IMR-90 (cell line): ENCODE data around the gene FAM24A. TPM values are rescaled to one million over a fixed set of nuclear protein-coding genes. Genes with fewer than 3 reads are reported as not detected.
"Not testable (repeated sequence)": the region's sequence is repeated elsewhere in the genome, so short reads cannot be mapped to it uniquely, and the experiment has no call there.

Experiments
- ATAC-seq: fragments of 200-7000 bp; cut with Tn5 transposase; 2 replicates; pipeline ENCODE4 v1.9.1; 2020; ENCODE audit warnings: low read depth, mild to moderate bottlenecking, moderate library complexity
- BruUV-seq: library from RNA; stranded (reverse); fragments of 400-500 nt; replicated peaks from 2 replicates; lab custom pipeline; 2021; lab: Mats Ljungman, UMichigan
- CTCF ChIA-PET: fragments of 300-600 bp; formaldehyde crosslinking; extraction: SDS; loops from one replicate; lab custom pipeline; 2021; ENCODE audit warnings: antibody characterized with exemption; lab: Yijun Ruan, JAX
- POLR2A ChIA-PET: fragments of 300-600 bp; sonication (Branson Sonifier 250); formaldehyde crosslinking; loops from one replicate; lab custom pipeline; 2022; ENCODE audit warnings: antibody characterized with exemption; ENCODE audit not compliant: unreplicated experiment; lab: Charles Lee
- DNase-seq: peaks from one replicate; pipeline ENCODE4 v3.0.0; 2013
- H2AFZ ChIP-seq: replicated peaks from 2 replicates; pipeline ENCODE3; 2013; ENCODE audit warnings: low read length, mild to moderate bottlenecking; ENCODE audit not compliant: poor library complexity
- H2AK5ac ChIP-seq: 2 replicates; pipeline ENCODE4 v1.6.1; 2013; ENCODE audit warnings: low read depth, low read length, inconsistent platforms
- H2AK9ac ChIP-seq: replicated peaks from 2 replicates; pipeline ENCODE3; 2013; ENCODE audit warnings: mild to moderate bottlenecking, low read depth, low read length, moderate library complexity; ENCODE audit not compliant: poor library complexity
- H2BK120ac ChIP-seq: 2 replicates; pipeline ENCODE4 v1.6.1; 2013; ENCODE audit warnings: low read depth, low read length, inconsistent platforms
- H2BK15ac ChIP-seq: 3 replicates; pipeline ENCODE4 v1.6.1; 2013; ENCODE audit warnings: low read depth, low read length, inconsistent platforms
- H2BK20ac ChIP-seq: 2 replicates; pipeline ENCODE4 v1.6.1; 2013; ENCODE audit warnings: low read depth, mild to moderate bottlenecking, inconsistent platforms, low read length, moderate library complexity
- H2BK5ac ChIP-seq: 2 replicates; pipeline ENCODE4 v1.6.1; 2013; ENCODE audit warnings: mild to moderate bottlenecking, low read depth, low read length, inconsistent platforms; ENCODE audit not compliant: poor library complexity, severe bottlenecking
- H3K14ac ChIP-seq: replicated peaks from 2 replicates; pipeline ENCODE4 v1.6.1; 2013; ENCODE audit warnings: low read depth, low read length, inconsistent platforms
- H3K18ac ChIP-seq: 2 replicates; pipeline ENCODE4 v1.6.1; 2013; ENCODE audit warnings: low read depth, low read length, control low read depth
- H3K23ac ChIP-seq: 2 replicates; pipeline ENCODE4 v1.6.1; 2013; ENCODE audit warnings: low read depth, low read length, inconsistent platforms
- H3K27ac ChIP-seq: 2 replicates; pipeline ENCODE4 v1.5.1; 2013; ENCODE audit warnings: mild to moderate bottlenecking, control low read depth, low read length; ENCODE audit not compliant: insufficient read depth
- H3K27me3 ChIP-seq: 2 replicates; pipeline ENCODE4 v1.6.1; 2013; ENCODE audit warnings: low read length; ENCODE audit not compliant: control insufficient read depth, insufficient read depth
- H3K36me3 ChIP-seq: 2 replicates; pipeline ENCODE4 v1.6.1; 2013; ENCODE audit warnings: low read length, mixed read lengths; ENCODE audit not compliant: control insufficient read depth, insufficient read depth
- H3K4ac ChIP-seq: 2 replicates; pipeline ENCODE4 v1.6.1; 2013; ENCODE audit warnings: low read depth, low read length, inconsistent platforms
- H3K4me1 ChIP-seq: 2 replicates; pipeline ENCODE4 v1.6.1; 2013; ENCODE audit warnings: low read length, mixed read lengths; ENCODE audit not compliant: control insufficient read depth, insufficient read depth
- H3K4me2 ChIP-seq: 2 replicates; pipeline ENCODE4 v1.6.1; 2013; ENCODE audit warnings: low read depth, mild to moderate bottlenecking, control low read depth, low read length, moderate library complexity
- H3K4me3 ChIP-seq: 2 replicates; pipeline ENCODE4 v1.5.1; 2013; ENCODE audit warnings: low read depth, mild to moderate bottlenecking, control low read depth, low read length, moderate library complexity; ENCODE audit not compliant: insufficient read depth
- H3K56ac ChIP-seq: 2 replicates; pipeline ENCODE4 v1.6.1; 2013; ENCODE audit warnings: low read length, inconsistent platforms; ENCODE audit not compliant: insufficient read depth; ENCODE audit errors: extremely low read depth
- H3K79me1 ChIP-seq, 2 experiments: 2 replicates each; pipeline ENCODE4 v1.6.1; 2013; ENCODE audit warnings: low read length in 2 of 2, inconsistent platforms in 1 of 2, low read depth in 1 of 2
- H3K9ac ChIP-seq: 2 replicates; pipeline ENCODE4 v1.6.1; 2013; ENCODE audit warnings: low read depth, low read length, control low read depth
- H3K9me1 ChIP-seq: 2 replicates; pipeline ENCODE4 v1.6.1; 2013; ENCODE audit warnings: low read length, inconsistent platforms; ENCODE audit not compliant: insufficient read depth
- H3K9me3 ChIP-seq: 2 replicates; pipeline ENCODE4 v1.6.1; 2013; ENCODE audit warnings: low read length; ENCODE audit not compliant: control insufficient read depth, insufficient read depth
- H4K20me1 ChIP-seq: 2 replicates; pipeline ENCODE4 v1.6.1; 2013; ENCODE audit warnings: low read length, inconsistent platforms; ENCODE audit not compliant: insufficient read depth
- H4K5ac ChIP-seq: 2 replicates; pipeline ENCODE4 v1.6.1; 2013; ENCODE audit warnings: mild to moderate bottlenecking, low read depth, low read length, control low read depth
- H4K8ac ChIP-seq, 2 experiments: 2 replicates each; pipeline ENCODE4 v1.6.1; 2013; ENCODE audit warnings: low read depth in 2 of 2, low read length in 2 of 2, control low read depth in 1 of 2, inconsistent platforms in 1 of 2
- H4K91ac ChIP-seq: 2 replicates; pipeline ENCODE4 v1.6.1; 2013; ENCODE audit warnings: low read depth, low read length, inconsistent platforms; ENCODE audit not compliant: insufficient read depth
- MAFK ChIP-seq: IDR thresholded peaks from 2 replicates; pipeline ENCODE4 v1.6.1; 2012; ENCODE audit warnings: low read depth, low read length, improper control_type of control experiment
- NFE2L2 ChIP-seq: fragments of 150-350 bp; IDR thresholded peaks from 2 replicates; pipeline ENCODE4 v1.6.1; 2016; ENCODE audit warnings: low read depth, mild to moderate bottlenecking, low read length
- whole genome bisulfite sequencing, 2 experiments: methylation state at CpG; one replicate each; pipeline versions ENCODE4 v1.1.5 to v1.1.7; 2013; ENCODE audit warnings: missing lambda C conversion rate in 2 of 2; ENCODE audit not compliant: insufficient read length in 1 of 2; ENCODE audit errors: extremely low coverage in 2 of 2; 5-methylcytosine and 5-hydroxymethylcytosine counted together
- dilution Hi-C: fragments of 300-500 bp; cut with HindIII; formaldehyde crosslinking; loops from one replicate; pipeline ENCODE4 v1.14.3; 2018; ENCODE audit warnings: low sequenced_read_pairs; ENCODE audit not compliant: unreplicated experiment
- in situ Hi-C: fragments of 300-500 bp; cut with MboI; formaldehyde crosslinking; loops from 3 replicates; pipeline ENCODE4 v1.14.3; 2019; ENCODE audit warnings: low sequenced_read_pairs, inconsistent platforms, mixed read lengths
- intact Hi-C: fragments of 100-400 bp; cut with micrococcal nuclease; formaldehyde crosslinking; loops from 2 replicates; pipeline ENCODE4 v1.10.0; 2022
- polyA plus RNA-seq, 3 experiments: library from polyadenylated mRNA; depleted of rRNA; stranded (reverse); fragments of >200 nt; gene quantifications; 2 replicates each; pipeline ENCODE4 v1.2.3, GENCODE V29; 2012; ENCODE audit warnings: low replicate concordance in 1 of 3
- total RNA-seq: library from RNA; depleted of rRNA; stranded (reverse); fragments of >200 nt; gene quantifications from 2 replicates; pipeline ENCODE4 v1.2.3, GENCODE V29; 2012
- TF ChIP-seq, protein P1 (sequence below): fragments of 150-350 bp; IDR thresholded peaks from 2 replicates; pipeline ENCODE4 v1.6.1; 2017; ENCODE audit warnings: mild to moderate bottlenecking, antibody characterized with exemption, low read length, low read depth

Gene FAM24A
- total and polyA plus RNA-seq, 2 of the 4 experiments (the other 2 are of a cell fraction), result not detected

DNA sequence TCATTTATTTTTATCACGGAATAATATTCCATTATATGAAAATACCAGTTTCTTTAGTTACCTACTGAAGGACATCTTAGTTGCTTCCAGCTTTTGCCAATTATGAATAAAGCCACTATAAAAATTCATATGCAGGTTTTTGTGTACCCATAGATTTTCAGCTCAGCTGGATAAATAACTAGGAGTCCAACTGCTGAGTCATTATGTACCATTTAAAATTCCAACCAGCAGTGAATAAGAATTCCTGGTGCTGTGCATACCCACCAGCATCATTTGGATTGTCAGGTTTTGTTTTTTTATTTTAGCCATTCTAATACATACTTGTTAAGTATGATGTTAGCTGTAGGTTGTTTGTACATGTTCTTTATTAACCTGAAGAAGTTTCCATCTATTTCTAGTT lies 45.5 kb upstream of the FAM24A start:
- Histone ChIP-seq H3K23ac (peak overlapping the region; percentile 68; the same call in 1 of the 2 replicates), H2BK5ac (peak overlapping the region; percentile 95), H3K4me2 (no peak overlapping the region), H4K91ac (no peak overlapping the region; the same call in 1 of the 2 replicates), H3K36me3 (no peaks in the 10 kb centered on the region), H3K9me3 (no peaks in the 10 kb centered on the region), H4K20me1 (no peaks in the 10 kb centered on the region), H3K79me1 (peaks cover 5 to 14% of the 10 kb centered on the region in 2 experiments; a peak in 3 of 4 replicates), H4K8ac (peak overlapping the region in 1 of 2 experiments; percentile 87; a peak in 1 of 4 replicates), H3K4me1 (peaks cover 14% of the 10 kb centered on the region), H3K9me1 (peaks cover 8% of the 10 kb centered on the region), H2AK9ac (no peak overlapping the region), H2AK5ac (no peak overlapping the region), H3K9ac (no peak overlapping the region), H2BK15ac (peak overlapping the region; percentile 96; the same call in 1 of the 3 replicates), H3K56ac (no peak overlapping the region), H2BK20ac (peak overlapping the region; percentile 96; the same call in 1 of the 2 replicates), H3K18ac (no peak overlapping the region), H2BK120ac (peak overlapping the region; percentile 93; the same call in 1 of the 2 replicates), H3K4ac (peak overlapping the region; percentile 73; the same call in 1 of the 2 replicates), H3K27me3 (no peaks in the 10 kb centered on the region), H4K5ac (no peak overlapping the region; the same call in 1 of the 2 replicates), H2AFZ (no peak overlapping the region), H3K4me3 (no peak overlapping the region), H3K27ac (no peak overlapping the region), H3K14ac (no peak overlapping the region)
- ChIA-PET POLR2A (interaction anchor here (0.9 to 1.0 kb wide), 2 partner anchors 10 kb away, joined by 3 read pairs; no protein-coding TSS in a partner anchor), CTCF (no interaction called here)
- no TSS peak for BruUV-seq
- in situ Hi-C loops (loop anchor here (25.0 kb wide), 2 partner anchors 297 to 703 kb away; partner anchors contain the start of gene BUB3), intact Hi-C loops (loop anchor here (5.0 kb wide), 1 partner anchor 72 kb away; no protein-coding TSS in a partner anchor), dilution Hi-C loops (no loop called here)
- DNase-seq (peak; percentile 59), ATAC-seq (peak; percentile 76)
- TF ChIP-seq MAFK (peak; percentile 50), NFE2L2 (peak; percentile 90)
- TF ChIP-seq, protein P1, sequence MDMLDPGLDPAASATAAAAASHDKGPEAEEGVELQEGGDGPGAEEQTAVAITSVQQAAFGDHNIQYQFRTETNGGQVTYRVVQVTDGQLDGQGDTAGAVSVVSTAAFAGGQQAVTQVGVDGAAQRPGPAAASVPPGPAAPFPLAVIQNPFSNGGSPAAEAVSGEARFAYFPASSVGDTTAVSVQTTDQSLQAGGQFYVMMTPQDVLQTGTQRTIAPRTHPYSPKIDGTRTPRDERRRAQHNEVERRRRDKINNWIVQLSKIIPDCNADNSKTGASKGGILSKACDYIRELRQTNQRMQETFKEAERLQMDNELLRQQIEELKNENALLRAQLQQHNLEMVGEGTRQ, result no peak
- no CpG with 5 or more reads among the region's 1 CpG for WGBS, 2 experiments

DNA sequence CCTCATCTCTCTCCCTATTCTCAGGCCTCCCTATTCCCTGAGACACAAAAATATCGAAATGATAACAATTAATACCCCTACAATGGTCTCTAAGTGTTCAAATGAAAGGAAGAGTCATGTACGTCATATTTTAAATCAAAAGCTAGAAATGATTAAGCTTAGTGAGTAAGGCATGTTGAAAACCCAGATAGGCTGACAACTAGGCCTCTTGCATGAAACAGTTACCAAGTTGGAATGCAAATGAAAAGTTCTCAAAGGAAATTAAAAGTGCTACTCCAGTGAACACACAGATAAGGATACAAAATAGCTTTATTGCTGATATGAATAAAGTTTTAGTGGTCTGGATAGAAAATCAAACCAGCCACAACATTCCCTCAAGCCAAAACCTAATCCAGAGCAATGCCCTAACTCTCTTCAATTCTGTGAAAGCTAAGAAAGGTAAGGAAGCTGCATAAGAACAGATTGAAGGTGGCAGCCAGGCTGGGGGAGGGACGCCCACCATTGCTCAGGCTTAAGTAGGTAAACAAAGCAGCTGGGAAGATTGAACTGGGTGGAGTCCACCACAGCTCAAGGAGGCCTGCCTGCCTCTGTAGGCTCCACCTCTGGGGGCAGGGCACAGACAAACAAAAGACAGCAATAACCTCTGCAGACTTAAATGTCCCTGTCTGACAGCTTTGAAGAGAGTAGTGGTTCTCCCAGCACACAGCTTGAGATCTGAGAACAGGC lies 43.5 kb upstream of the FAM24A start:
- H3K9me3 ChIP-seq, H2BK15ac ChIP-seq, H2AK5ac ChIP-seq, H3K9ac ChIP-seq, POLR2A ChIA-PET, H3K18ac ChIP-seq, dilution Hi-C loops, H2AFZ ChIP-seq, H3K9me1 ChIP-seq, intact Hi-C loops, H2AK9ac ChIP-seq, H3K23ac ChIP-seq, H3K4me3 ChIP-seq, ATAC-seq, H3K27me3 ChIP-seq, H2BK120ac ChIP-seq, CTCF ChIA-PET, BruUV-seq, H3K56ac ChIP-seq, H3K4ac ChIP-seq, H2BK20ac ChIP-seq, H3K14ac ChIP-seq, H3K4me2 ChIP-seq, H4K20me1 ChIP-seq, H3K36me3 ChIP-seq, H3K27ac ChIP-seq, H4K91ac ChIP-seq: not testable (repeated sequence)
- Histone ChIP-seq H4K5ac (peak overlapping the region; percentile 81; the same call in 1 of the 2 replicates), H3K4me1 (peaks cover 11% of the 10 kb centered on the region), H3K79me1 (peaks cover 4 to 11% of the 10 kb centered on the region in 2 experiments; a peak in 3 of 4 replicates), H2BK5ac (peak overlapping the region; percentile 76), H4K8ac (peak overlapping the region in 1 of 2 experiments; percentile 3; a peak in 1 of 4 replicates)
- WGBS, 2 experiments, result 60% methylated on average over 1 of the region's 3 CpGs; no CpG with 5 or more reads in 1 of the 2 experiments
- peak; percentile 33 for DNase-seq
- in situ Hi-C loops, result loop anchor here (25.0 kb wide), 2 partner anchors 295 to 705 kb away; partner anchors contain the start of gene BUB3
